Mesendoderm (in vitro differentiated cells): ENCODE results near the gene STIP1.

Source experiments
- DNase-seq: peaks from one replicate; pipeline ENCODE4 v3.0.0; 2013
- H2AK5ac ChIP-seq: 2 replicates; pipeline ENCODE4 v1.6.1; 2013; ENCODE audit warnings: low read length, inconsistent platforms
- H2BK120ac ChIP-seq: 2 replicates; pipeline ENCODE4 v1.6.1; 2013; ENCODE audit warnings: low read depth, mild to moderate bottlenecking, low read length, moderate library complexity, mixed read lengths
- H2BK15ac ChIP-seq: replicated peaks from 2 replicates; pipeline ENCODE4 v1.6.1; 2013; ENCODE audit warnings: low read depth, mild to moderate bottlenecking, moderate library complexity
- H2BK5ac ChIP-seq: 2 replicates; pipeline ENCODE4 v1.6.1; 2013; ENCODE audit warnings: low read length, inconsistent platforms
- H3K18ac ChIP-seq: 2 replicates; pipeline ENCODE4 v1.6.1; 2013; ENCODE audit warnings: mild to moderate bottlenecking, low read length, mixed read lengths
- H3K23ac ChIP-seq: one replicate; pipeline ENCODE4 v1.6.1; 2013; ENCODE audit warnings: low read length
- H3K27ac ChIP-seq: 2 replicates; pipeline ENCODE4 v1.5.1; 2013; ENCODE audit warnings: low read depth, mild to moderate bottlenecking, inconsistent platforms, low read length, moderate library complexity
- H3K27me3 ChIP-seq: 2 replicates; pipeline ENCODE4 v1.6.1; 2013; ENCODE audit warnings: low read length, control low read depth, mild to moderate bottlenecking, inconsistent platforms; ENCODE audit not compliant: insufficient read depth, poor library complexity
- H3K36me3 ChIP-seq: 2 replicates; pipeline ENCODE4 v1.6.1; 2013; ENCODE audit warnings: low read length, inconsistent platforms; ENCODE audit not compliant: control insufficient read depth, insufficient read depth
- H3K4ac ChIP-seq: one replicate; pipeline ENCODE4 v1.6.1; 2013; ENCODE audit warnings: low read depth, mild to moderate bottlenecking, low read length, moderate library complexity
- H3K4me1 ChIP-seq: 2 replicates; pipeline ENCODE4 v1.6.1; 2013; ENCODE audit warnings: low read depth, low read length, inconsistent platforms; ENCODE audit not compliant: control insufficient read depth
- H3K4me2 ChIP-seq: 2 replicates; pipeline ENCODE4 v1.6.1; 2013; ENCODE audit warnings: low read length
- H3K4me3 ChIP-seq: 2 replicates; pipeline ENCODE4 v1.5.1; 2013; ENCODE audit warnings: mild to moderate bottlenecking, low read length
- H3K56ac ChIP-seq: one replicate; pipeline ENCODE4 v1.6.1; 2013; ENCODE audit warnings: low read length
- H3K79me1 ChIP-seq: 2 replicates; pipeline ENCODE4 v1.6.1; 2013; ENCODE audit warnings: low read length, inconsistent platforms
- H3K79me2 ChIP-seq: 2 replicates; pipeline ENCODE4 v1.6.1; 2013; ENCODE audit warnings: mild to moderate bottlenecking, low read length; ENCODE audit not compliant: control insufficient read depth, insufficient read depth
- H3K9ac ChIP-seq: 2 replicates; pipeline ENCODE4 v1.6.1; 2013; ENCODE audit warnings: low read length, inconsistent platforms
- H4K5ac ChIP-seq: one replicate; pipeline ENCODE4 v1.6.1; 2013; ENCODE audit warnings: low read length
- H4K8ac ChIP-seq: one replicate; pipeline ENCODE4 v1.6.1; 2013; ENCODE audit warnings: low read depth, mild to moderate bottlenecking, control low read depth, low read length, moderate library complexity
- WGBS: extraction: QIAGEN DNeasy Blood & Tissue Kit; methylation state at CpG from one replicate; pipeline ENCODE4 v1.1.7; 2013; ENCODE audit warnings: low lambda C conversion rate, missing lambda C conversion rate; ENCODE audit not compliant: insufficient coverage; ENCODE audit errors: extremely low coverage; 5-methylcytosine and 5-hydroxymethylcytosine counted together

STIP1 gene

DNA sequence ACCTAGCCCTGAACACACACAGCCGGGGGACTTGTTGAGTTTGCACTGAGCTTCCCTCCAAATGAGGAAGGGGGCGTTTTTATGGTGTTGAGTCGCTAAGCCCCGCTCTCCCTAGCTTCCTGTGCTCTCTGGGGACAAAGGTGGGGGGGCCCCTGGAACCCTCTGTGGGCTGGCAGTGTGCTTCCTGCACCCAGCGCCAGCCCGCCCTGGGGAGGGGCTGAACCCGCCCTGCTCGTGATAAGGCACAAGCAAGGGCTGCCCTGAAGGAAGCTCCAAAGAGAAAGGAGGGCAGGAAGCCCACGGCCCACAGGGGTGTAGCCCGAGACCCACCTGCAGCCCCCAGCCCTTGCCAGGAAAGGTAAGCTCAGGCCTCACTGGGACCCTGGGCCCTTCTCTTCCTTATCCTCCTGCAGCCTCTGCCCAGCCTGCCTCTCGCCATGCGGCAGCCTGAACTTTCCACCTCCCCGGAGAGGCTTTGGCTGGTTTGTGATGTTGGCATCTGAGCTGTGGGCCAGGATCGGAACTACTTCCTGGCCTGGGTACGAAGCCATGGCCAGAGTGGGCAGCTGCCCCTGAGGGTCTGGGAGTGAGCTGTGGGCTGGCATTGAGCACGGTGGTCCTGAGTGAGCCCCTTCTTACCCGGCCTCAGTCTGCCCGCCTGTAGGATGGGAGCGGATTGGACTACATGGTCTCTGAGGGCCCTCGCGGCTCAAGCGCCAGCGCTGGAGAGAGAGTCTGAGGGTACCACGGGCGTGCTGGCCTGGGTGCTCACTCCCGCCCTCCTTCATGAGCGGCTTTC is 20.7 kb downstream of the STIP1 start, which contains the start of gene FERMT3:
TSS of gene FERMT3 (plus strand) at position 265 of the 799 bp plus-strand sequence. CDS start 644 bp downstream, outside the sequence.
- Histone ChIP-seq H3K4me1 (no peaks in the 10 kb centered on the region), H3K36me3 (peaks cover 20% of the 10 kb centered on the region), H2AK5ac (no peak within 1 kb of the TSS), H3K27ac (no peak within 1 kb of the TSS), H2BK15ac (no peak within 1 kb of the TSS), H3K4me3 (no peak within 1 kb of the TSS), H3K23ac (no peak within 1 kb of the TSS), H3K79me1 (peaks cover 3% of the 10 kb centered on the region), H4K8ac (no peak within 1 kb of the TSS), H2BK120ac (no peak within 1 kb of the TSS), H3K4me2 (no peak within 1 kb of the TSS), H3K56ac (no peak within 1 kb of the TSS), H3K18ac (no peak within 1 kb of the TSS), H3K9ac (no peak within 1 kb of the TSS), H2BK5ac (no peak within 1 kb of the TSS), H3K79me2 (no peaks in the 10 kb centered on the region), H3K4ac (no peak within 1 kb of the TSS), H3K27me3 (no peaks in the 10 kb centered on the region), H4K5ac (no peak within 1 kb of the TSS)
- no peak for DNase-seq
- WGBS: no CpG with 5 or more reads among the region's 27 CpGs

DNA sequence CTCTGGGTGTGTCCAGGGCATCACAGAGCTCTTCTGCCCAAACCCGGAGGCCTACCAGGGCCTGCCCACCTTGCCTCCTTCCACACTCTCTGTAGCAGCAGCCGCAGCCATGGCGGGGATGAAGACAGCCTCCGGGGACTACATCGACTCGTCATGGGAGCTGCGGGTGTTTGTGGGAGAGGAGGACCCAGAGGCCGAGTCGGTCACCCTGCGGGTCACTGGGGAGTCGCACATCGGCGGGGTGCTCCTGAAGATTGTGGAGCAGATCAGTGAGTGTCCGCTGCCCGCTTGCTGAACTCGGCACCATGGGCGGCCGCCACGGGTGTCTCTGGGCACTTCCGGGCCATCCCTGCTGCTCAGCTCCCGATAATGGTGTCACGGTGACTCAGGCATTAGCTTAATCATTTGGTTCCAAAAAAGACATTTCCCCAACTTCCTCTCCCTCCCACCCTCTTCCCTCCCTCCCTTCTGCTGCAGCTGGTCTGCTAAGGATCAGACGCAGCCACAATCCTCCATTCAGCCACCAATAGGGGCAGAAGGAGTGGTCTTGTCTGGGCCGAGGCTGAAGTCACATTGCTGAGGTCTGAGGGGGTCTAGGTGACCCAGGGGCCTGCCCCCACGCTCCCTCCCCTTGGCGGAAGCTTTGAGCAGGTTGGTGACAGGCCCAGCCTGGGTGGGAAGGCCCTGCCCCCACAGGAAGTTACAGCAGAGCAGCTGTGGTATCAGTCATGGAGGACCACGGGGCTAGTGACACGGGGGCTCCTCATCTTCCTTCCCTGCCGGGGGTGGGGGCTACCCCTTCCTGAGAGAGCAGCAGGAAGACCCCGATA is 21.5 kb downstream of the STIP1 start:
- Histone ChIP-seq H2BK5ac (no peak overlapping the region), H3K9ac (no peak overlapping the region), H4K5ac (no peak overlapping the region), H3K56ac (peak overlapping the region; percentile 42), H4K8ac (no peak overlapping the region), H3K4ac (no peak overlapping the region), H3K4me2 (no peak overlapping the region), H3K79me1 (peaks cover 3% of the 10 kb centered on the region), H3K79me2 (no peaks in the 10 kb centered on the region), H3K27me3 (no peaks in the 10 kb centered on the region), H3K18ac (no peak overlapping the region), H3K27ac (no peak overlapping the region), H2AK5ac (no peak overlapping the region), H2BK120ac (no peak overlapping the region), H3K4me1 (no peaks in the 10 kb centered on the region), H3K23ac (no peak overlapping the region), H3K4me3 (no peak overlapping the region), H2BK15ac (no peak overlapping the region), H3K36me3 (peaks cover 19% of the 10 kb centered on the region)
- no CpG with 5 or more reads among the region's 30 CpGs for WGBS
- peak; percentile 77 for DNase-seq

DNA sequence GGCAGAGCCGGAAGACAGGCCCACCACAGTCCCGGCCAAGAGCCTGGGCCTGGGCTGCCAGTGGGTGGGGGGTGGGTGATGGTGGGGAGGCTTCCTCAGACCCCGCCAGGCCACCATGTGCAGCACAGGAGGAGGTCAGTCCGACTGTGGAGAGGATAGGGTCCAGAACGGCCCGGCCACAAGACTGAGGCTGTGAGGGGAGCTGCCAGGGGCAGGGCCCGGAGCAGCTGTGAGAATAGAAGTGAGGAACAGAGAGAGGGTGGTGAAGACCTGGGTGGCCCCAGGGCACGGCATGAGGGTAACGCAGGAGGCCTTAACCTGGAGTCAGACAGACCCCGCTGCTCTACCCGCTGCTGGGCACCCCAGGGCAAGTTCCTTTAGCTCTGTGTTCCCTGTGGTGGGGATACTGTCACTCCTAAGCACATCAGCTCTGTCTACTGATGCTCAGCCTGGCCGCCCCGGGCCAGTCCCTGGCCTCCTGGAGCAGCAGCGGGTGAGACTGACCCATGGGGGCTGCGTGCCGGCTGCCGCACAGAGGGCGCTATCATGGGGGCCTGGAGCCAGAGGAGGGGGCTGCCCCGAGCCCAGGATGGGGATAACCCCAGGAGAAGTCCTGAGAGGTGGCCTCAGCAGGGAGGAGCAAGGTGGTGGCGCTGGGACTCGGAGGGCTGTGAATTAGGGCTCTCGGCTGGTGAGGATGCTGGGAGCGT is 22.3 kb downstream of the STIP1 start:
- no CpG with 5 or more reads among the region's 23 CpGs for WGBS
- Histone ChIP-seq H3K36me3 (peaks cover 13% of the 10 kb centered on the region), H4K8ac (no peak overlapping the region)

DNA sequence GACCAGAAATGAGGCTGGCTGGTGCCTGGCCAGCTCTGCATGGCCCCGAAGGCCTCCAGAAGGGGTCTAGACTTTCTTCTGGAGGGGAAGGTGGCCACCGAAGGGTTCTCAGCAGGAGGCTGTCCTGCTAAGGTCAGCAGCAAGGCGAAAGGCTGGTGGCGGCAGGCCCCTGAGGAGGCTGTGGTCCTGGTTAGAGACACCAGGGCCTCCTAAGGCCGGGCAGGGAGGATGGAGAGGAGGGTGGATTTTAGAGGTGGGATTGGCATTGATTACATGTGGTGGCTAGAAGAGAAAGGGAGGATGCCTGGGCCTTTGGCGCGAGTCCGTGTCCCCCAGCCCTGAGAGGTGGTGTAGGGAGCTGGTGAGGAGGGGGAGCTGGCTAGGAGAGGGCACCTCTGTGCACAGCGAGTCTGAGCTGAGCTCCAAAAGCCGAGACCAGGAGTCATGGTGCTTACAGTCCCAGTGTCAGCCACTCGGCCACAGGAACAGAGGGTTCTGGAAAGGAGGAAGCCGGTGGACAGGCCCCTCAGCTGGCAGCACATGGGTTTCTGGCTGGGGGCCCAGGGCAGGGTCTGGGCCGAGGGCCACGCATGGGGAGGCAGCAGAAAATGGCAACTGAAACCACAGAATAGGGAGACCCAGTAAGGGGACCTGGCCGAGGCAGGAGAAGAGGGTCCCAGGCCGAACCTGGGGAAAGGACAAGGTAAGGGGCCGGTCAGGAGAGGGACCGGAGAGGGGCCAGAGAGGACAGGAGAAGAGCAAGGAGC is 23.0 kb downstream of the STIP1 start:
- Histone ChIP-seq H2AK5ac (no peak overlapping the region), H3K79me2 (no peaks in the 10 kb centered on the region), H3K4me3 (no peak overlapping the region), H3K79me1 (peaks cover 3% of the 10 kb centered on the region), H2BK120ac (no peak overlapping the region), H3K56ac (no peak overlapping the region), H3K36me3 (peaks cover 7% of the 10 kb centered on the region), H3K9ac (no peak overlapping the region), H4K8ac (no peak overlapping the region), H2BK15ac (no peak overlapping the region), H3K4me2 (no peak overlapping the region), H3K23ac (no peak overlapping the region), H3K18ac (no peak overlapping the region), H4K5ac (no peak overlapping the region), H3K27me3 (no peaks in the 10 kb centered on the region), H3K27ac (no peak overlapping the region), H2BK5ac (no peak overlapping the region), H3K4me1 (no peaks in the 10 kb centered on the region), H3K4ac (no peak overlapping the region)
- no CpG with 5 or more reads among the region's 18 CpGs for WGBS
- DNase-seq: no peak

More for the DNA sequence above, 22.3 kb downstream of the STIP1 start:
- Histone ChIP-seq H3K4me1 (no peaks in the 10 kb centered on the region), H2BK15ac (no peak overlapping the region), H3K9ac (no peak overlapping the region), H3K4me2 (no peak overlapping the region), H2BK5ac (no peak overlapping the region), H2BK120ac (no peak overlapping the region), H3K4ac (no peak overlapping the region), H3K27me3 (no peaks in the 10 kb centered on the region), H3K23ac (no peak overlapping the region), H4K5ac (no peak overlapping the region), H2AK5ac (no peak overlapping the region), H3K4me3 (no peak overlapping the region), H3K79me1 (peaks cover 3% of the 10 kb centered on the region), H3K56ac (no peak overlapping the region), H3K79me2 (no peaks in the 10 kb centered on the region), H3K18ac (no peak overlapping the region), H3K27ac (no peak overlapping the region)
- DNase-seq: no peak

DNA sequence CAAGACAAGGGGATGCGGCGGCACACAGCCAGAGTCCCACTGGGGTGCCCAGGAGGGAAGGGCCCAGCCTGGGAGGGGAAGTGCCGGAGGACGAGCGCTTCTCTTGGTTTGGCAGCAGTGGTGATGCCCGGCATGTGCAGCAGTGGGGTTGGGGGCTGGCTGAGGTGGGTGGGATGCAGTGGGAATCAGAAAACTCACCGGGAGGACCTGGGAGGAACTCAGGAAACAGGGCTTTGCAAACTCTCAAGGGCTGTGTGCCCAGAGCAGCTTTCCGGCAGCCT is 23.5 kb downstream of the STIP1 start:
- Histone ChIP-seq H3K18ac (no peak overlapping the region), H3K9ac (no peak overlapping the region), H2BK120ac (no peak overlapping the region), H3K79me1 (peaks cover 3% of the 10 kb centered on the region), H3K79me2 (no peaks in the 10 kb centered on the region), H3K27ac (no peak overlapping the region), H2BK5ac (no peak overlapping the region), H3K4me3 (no peak overlapping the region), H3K4me2 (no peak overlapping the region), H4K8ac (no peak overlapping the region), H2AK5ac (no peak overlapping the region), H3K36me3 (peaks cover 7% of the 10 kb centered on the region), H3K56ac (no peak overlapping the region), H3K27me3 (no peaks in the 10 kb centered on the region), H3K4ac (no peak overlapping the region), H2BK15ac (no peak overlapping the region), H4K5ac (no peak overlapping the region), H3K23ac (no peak overlapping the region), H3K4me1 (no peaks in the 10 kb centered on the region)
- WGBS: no CpG with 5 or more reads among the region's 8 CpGs
- DNase-seq: no peak
